Measurements from ENCODE around the gene ADAMTS9.

- TF ChIP-seq CTCF (conservative IDR thresholded peaks at IDR 0.05; ENCODE audit: low read depth in 2 of 2) (no peak), POLR2AphosphoS5 (IDR thresholded peaks at IDR 0.05; ENCODE audit: low read depth) (no peak), EZH2 (IDR thresholded peaks at IDR 0.05; ENCODE audit: low read depth, unreplicated experiment) (no peak), EZH2phosphoT487 (IDR thresholded peaks at IDR 0.05; ENCODE audit: unreplicated experiment) (no peak)
- TF ChIP-seq, protein P1, sequence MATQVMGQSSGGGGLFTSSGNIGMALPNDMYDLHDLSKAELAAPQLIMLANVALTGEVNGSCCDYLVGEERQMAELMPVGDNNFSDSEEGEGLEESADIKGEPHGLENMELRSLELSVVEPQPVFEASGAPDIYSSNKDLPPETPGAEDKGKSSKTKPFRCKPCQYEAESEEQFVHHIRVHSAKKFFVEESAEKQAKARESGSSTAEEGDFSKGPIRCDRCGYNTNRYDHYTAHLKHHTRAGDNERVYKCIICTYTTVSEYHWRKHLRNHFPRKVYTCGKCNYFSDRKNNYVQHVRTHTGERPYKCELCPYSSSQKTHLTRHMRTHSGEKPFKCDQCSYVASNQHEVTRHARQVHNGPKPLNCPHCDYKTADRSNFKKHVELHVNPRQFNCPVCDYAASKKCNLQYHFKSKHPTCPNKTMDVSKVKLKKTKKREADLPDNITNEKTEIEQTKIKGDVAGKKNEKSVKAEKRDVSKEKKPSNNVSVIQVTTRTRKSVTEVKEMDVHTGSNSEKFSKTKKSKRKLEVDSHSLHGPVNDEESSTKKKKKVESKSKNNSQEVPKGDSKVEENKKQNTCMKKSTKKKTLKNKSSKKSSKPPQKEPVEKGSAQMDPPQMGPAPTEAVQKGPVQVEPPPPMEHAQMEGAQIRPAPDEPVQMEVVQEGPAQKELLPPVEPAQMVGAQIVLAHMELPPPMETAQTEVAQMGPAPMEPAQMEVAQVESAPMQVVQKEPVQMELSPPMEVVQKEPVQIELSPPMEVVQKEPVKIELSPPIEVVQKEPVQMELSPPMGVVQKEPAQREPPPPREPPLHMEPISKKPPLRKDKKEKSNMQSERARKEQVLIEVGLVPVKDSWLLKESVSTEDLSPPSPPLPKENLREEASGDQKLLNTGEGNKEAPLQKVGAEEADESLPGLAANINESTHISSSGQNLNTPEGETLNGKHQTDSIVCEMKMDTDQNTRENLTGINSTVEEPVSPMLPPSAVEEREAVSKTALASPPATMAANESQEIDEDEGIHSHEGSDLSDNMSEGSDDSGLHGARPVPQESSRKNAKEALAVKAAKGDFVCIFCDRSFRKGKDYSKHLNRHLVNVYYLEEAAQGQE (IDR thresholded peaks at IDR 0.05; ENCODE audit: unreplicated experiment) = no peak
These were observed 12.0 kb downstream of the ADAMTS9 start for GRCh38 chr3:64675687-64676247.
